Choroid plexus epithelial cell (primary cell): ENCODE measurements around the gene KIRREL2.
A peak's percentile ranks its signal among the peaks of the same experiment; 100 is the strongest.

ENCODE experiments used
- DNase-seq: peaks from one replicate; pipeline ENCODE4 v3.0.0-alpha.2; 2010; ENCODE audit warnings: low read depth
- H3K4me3 ChIP-seq: 2 replicates; pipeline ENCODE4 v1.5.1; 2011; ENCODE audit warnings: low read depth, mild to moderate bottlenecking, control low read depth, low read length, moderate library complexity
- TF ChIP-seq, protein P1 (sequence below): conservative IDR thresholded peaks from 2 replicates; pipeline ENCODE4 v1.5.1; 2011; ENCODE audit warnings: low read depth, mild to moderate bottlenecking, control low read depth, inconsistent platforms, low read length, moderate library complexity

KIRREL2 gene

DNA sequence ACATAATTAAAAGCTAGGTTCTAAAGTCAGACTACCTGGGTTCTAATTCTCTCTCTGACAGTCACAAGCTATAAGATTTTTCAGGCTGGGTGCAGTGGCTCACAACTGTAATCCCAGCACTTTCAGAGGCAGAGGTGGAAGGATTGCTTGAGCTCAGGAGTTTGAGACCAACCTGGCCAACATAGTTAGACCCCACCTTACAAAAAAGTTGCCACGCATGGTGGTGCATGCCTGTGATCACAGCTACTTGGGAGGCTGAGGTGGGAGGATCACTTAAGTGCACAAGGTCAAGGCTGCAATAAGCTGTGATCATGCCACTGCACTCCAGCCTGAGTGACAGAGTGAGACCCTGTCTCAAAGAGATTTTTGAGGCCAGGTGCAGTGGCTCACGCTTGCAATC is 37.6 kb downstream of the KIRREL2 start:
- no peak overlapping the region for H3K4me3 ChIP-seq
- DNase-seq: no peak
- TF ChIP-seq, protein P1, sequence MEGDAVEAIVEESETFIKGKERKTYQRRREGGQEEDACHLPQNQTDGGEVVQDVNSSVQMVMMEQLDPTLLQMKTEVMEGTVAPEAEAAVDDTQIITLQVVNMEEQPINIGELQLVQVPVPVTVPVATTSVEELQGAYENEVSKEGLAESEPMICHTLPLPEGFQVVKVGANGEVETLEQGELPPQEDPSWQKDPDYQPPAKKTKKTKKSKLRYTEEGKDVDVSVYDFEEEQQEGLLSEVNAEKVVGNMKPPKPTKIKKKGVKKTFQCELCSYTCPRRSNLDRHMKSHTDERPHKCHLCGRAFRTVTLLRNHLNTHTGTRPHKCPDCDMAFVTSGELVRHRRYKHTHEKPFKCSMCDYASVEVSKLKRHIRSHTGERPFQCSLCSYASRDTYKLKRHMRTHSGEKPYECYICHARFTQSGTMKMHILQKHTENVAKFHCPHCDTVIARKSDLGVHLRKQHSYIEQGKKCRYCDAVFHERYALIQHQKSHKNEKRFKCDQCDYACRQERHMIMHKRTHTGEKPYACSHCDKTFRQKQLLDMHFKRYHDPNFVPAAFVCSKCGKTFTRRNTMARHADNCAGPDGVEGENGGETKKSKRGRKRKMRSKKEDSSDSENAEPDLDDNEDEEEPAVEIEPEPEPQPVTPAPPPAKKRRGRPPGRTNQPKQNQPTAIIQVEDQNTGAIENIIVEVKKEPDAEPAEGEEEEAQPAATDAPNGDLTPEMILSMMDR: no peak

DNA sequence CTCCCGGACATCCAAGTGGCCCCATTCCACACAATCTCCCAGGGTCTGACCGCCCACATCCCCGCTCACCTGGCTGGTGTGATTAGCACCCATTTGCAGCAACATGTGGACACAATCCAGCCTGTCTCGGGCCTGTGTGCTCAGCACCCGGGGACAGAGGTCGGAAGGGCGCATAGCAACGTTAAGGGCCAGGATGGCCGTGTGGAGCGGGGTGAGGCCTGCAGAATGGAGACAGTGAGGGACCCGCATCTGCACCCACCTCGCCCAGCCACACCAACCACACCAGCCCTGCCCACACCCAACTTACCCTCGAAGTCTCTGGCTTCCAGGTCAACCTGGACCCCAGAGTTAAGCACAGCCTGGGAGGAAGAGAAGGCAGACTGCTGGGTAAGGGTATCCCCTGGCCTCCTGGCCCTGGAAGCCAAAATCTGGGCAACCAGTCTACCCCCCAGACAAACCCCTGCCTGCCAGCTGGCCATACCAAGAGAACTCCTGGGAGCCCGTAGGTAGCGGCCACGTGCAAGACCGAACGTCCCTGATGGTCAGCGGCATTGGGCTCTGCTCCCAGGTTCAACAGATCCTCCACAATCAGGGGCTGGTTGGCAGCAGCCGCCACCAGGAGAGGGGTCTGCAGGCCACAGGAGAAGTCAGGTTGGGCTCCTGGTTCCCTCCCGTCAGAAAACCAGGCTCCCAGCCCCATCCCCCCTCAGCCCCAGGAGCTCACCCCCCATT is 39.4 kb downstream of the KIRREL2 start:
- TF ChIP-seq, protein P1: no peak
- no peak overlapping the region for H3K4me3 ChIP-seq
- DNase-seq: no peak

DNA sequence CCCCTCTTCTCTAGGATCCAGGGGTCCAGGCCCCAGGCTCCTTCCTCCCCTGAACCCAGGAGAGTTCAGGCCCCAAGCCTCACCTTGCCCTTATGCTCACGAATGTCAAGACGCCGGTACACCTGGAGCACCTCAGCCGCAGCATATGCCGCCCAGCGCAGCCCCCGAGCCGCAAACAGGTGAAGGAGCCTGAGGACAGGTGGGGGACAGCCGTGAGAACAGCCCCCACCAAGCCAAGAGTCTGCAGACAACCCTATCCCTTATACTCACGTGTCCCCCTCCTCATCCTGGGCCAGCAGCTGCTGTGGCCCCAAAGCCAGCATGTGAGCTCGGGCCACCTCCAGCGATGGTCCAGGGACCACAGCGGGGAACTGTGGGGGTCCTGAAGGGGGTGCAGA is 39.9 kb downstream of the KIRREL2 start:
- no peak for DNase-seq
- no peak overlapping the region for H3K4me3 ChIP-seq
- TF ChIP-seq, protein P1: no peak

DNA sequence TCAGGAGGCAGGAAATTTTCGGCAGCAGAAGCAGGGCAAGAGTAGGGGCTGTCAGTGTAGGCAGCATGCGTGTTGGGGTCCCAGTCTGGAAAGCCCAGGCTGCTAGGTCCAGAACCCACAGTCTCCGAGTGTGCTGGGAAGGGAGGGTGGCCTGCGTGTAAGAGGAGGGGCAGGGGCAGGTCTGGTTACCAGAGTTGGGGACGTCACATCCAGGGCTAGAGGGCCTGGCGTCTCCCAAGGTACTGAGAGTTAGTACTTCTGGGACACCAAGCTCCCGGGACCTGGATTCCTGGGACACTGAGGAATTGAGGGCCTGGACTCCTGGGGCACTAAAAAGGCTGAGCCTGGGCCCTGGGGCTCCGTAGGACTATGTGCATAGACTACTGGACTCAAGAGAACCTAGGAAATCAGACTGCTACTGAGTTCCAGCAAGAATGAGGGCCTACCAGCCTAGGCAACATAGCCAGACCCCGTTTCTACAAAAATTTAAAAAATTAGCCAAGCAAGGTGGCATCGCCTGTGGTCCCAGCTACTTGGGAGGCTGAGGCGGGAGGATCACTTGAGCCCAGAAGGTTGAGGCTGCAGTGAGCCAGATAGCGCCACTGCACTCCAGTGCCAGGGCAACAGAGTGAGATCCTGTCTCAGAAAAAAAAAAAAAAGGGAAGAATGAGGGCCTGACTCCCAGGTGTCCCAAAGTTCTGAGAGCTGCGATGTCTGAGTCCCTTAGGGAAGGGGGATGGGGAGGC is 41.2 kb downstream of the KIRREL2 start:
- TF ChIP-seq, protein P1: no peak
- DNase-seq: no peak
- H3K4me3 ChIP-seq: peak overlapping the region; percentile 76

DNA sequence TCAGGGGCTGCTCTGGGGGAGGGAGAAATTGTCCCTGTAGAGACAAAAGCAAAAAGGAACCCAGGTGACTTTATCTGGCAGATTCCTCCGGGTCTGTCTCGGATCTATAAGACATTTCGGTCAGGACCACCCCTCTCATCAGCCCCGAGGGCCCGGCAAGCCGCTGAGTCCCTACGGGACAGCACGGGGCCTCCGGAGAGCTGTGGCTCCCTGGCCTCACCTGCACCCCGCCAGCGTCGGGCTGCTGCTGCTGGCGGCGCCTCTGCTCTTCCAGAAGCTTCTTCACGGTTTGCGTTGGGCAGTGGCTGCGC is 41.7 kb downstream of the KIRREL2 start:
- TF ChIP-seq, protein P1: no peak
- H3K4me3 ChIP-seq: peak overlapping the region; percentile 76
- DNase-seq: peak; percentile 9

DNA sequence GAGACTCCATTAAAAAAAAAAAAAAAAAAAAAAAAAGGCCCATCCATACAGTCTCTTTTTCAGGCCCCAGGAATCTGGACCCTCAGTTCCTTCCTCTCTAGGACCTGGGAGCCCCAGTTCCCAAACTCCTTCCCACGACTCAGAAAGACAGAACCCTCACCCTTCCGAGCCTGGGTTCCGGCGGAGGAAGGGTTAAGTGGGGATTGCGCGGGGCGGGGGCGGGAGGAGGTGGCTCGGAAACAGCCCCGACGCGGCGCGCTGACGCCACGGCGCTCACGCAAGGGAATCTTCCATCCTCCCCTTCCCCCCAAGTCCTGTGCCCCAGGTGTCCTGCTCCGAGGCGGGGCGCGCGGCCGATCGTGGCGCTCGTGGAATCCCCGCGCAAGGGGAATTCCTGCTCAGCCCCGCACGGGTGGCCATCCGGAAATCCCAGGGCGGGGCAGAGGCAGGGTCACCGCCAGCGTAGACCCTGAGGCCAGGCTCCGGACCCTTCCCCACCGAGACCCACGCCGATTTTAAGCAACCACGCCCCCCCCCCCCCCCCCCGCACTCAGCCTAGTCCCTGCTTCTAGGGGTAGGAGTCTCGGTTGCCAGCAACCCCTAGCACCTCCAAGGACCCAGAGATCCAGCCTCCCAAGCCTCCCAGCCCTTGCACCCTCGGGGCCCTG is 43.0 kb downstream of the KIRREL2 start:
- H3K4me3 ChIP-seq: peak overlapping the region; percentile 76
- DNase-seq: peak; percentile 86
- TF ChIP-seq, protein P1: no peak
